ENCODE data around the gene GET3.

DNA sequence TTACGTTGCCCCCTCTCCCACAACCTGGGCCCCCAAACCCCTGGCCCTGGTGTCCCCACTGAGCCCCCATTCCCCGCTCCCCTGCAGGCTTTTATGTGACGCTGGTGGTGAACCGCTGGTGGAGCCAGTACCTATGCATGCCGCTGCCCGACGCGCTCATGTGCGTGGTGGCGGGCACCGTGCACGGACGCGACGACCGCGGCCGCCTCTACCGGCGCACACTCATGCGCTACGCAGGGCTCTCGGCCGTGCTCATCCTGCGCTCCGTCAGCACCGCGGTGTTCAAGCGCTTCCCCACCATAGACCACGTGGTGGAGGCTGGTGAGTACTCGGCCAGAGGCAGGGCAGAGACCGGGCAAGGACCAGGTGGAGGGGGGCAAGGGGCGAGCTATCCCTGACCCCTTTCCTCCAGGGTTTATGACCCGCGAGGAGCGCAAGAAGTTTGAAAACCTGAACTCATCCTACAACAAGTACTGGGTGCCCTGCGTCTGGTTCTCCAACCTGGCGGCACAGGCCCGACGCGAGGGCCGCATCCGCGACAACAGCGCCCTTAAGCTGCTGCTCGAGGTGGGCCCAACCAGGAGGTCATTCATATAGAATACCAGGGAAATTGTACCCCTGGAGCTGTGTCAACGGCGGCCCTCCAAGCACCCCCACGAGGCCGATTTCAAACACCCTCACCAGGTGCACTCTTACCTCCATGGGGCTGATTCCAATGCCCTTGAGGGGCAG lies 17.3 kb downstream of the GET3 start:
- TF ChIP-seq CTCF (IDR thresholded peaks at IDR 0.05; ENCODE audit: extremely low read depth in 1 of 2, insufficient read depth in 1 of 2, low read depth in 1 of 2, low read length in 2 of 2) (no peak), EZH2 (IDR thresholded peaks at IDR 0.05; ENCODE audit: borderline replicate concordance, low read depth, low read length, severe bottlenecking) (no peak), POLR2A (IDR thresholded peaks at IDR 0.05; ENCODE audit: low read depth, low read length) (no peak), POLR2AphosphoS5 (IDR thresholded peaks at IDR 0.05; ENCODE audit: insufficient read depth, low read depth, low read length) (no peak)

Measured in endothelial cell of umbilical vein (primary cell).